ENCODE measurements around the gene HDAC4.

GRCh38 chr2:239026711-239027361 is 374.0 kb downstream of the HDAC4 start:
- TF ChIP-seq POLR2A (IDR thresholded peaks at IDR 0.05), result no peak
- TF ChIP-seq CTCF (IDR thresholded peaks at IDR 0.05), result no peak
